ENCODE results near the gene RNF146.
"Not testable (repeated sequence)": the region's sequence is repeated elsewhere in the genome, so short reads cannot be mapped to it uniquely, and the experiment has no call there.

The RNF146 gene

GRCh38 chr6:127299522-127300240 lies 33.0 kb downstream of the RNF146 start:
- DNase-seq (ENCODE audit: insufficient read length, low spot score): no peak
- FAIRE-seq: no peak
- no peak for TF ChIP-seq POLR2A (IDR thresholded peaks at IDR 0.05; ENCODE audit: low read depth, low read length)

GRCh38 chr6:127300411-127300810 lies 33.7 kb downstream of the RNF146 start:
- DNase-seq (ENCODE audit: insufficient read length, low spot score) (peak; percentile 1), FAIRE-seq (peak; percentile 70)

DNA sequence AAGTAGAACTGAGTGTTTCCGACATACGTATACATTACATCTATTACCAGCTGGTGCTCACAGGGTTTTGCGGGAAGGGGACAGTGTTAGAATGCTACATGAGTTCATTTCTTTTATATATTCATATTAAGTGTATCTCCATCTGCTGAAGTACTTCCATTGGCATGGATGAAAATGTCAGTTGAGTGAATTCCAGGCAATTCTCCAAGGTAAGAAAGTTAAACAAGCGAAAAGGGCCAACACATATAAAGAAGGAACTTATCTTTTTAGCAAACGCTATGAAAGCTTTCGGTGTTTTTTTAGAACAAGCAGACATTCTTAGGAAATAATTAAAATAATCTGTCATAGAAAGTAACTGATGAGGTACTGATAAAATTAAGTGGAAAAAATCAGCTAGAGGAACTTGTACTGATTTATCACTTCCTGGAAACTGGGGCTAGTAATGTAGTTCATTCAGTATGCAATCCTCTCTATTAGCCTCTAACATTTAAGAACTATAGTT lies 34.6 kb downstream of the RNF146 start:
- DNase-seq (ENCODE audit: insufficient read length, low spot score) (no peak), FAIRE-seq (no peak)
- no peak for TF ChIP-seq POLR2A (IDR thresholded peaks at IDR 0.05; ENCODE audit: low read depth, low read length)

More at GRCh38 chr6:127300411-127300810, 33.7 kb downstream of the RNF146 start:
- no peak for TF ChIP-seq POLR2A (IDR thresholded peaks at IDR 0.05; ENCODE audit: low read depth, low read length)

GRCh38 chr6:127302728-127303660 lies 36.3 kb downstream of the RNF146 start:
- no peak for TF ChIP-seq POLR2A (IDR thresholded peaks at IDR 0.05; ENCODE audit: low read depth, low read length)
- FAIRE-seq (no peak), DNase-seq (ENCODE audit: insufficient read length, low spot score) (peak; percentile 1)

DNA sequence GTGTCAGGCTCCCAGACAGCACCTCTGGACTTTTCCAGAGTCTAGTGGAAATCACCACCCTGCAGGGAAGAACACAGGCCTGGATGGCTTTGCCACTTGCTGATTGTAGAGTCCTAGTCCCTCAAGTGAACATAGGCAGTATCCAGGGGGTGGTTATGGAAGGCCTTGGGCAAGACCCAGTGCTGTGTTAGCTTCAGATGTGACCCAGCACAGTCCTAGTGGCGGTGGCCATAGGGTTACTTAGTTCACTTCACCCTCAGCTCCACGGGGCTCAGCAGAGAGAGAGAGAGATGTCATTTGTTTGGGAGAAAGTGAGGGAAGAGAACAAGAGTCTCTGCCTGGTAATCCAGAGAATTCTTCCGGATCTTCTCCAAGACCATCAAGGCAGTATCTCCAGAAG lies 37.3 kb downstream of the RNF146 start:
- no peak for FAIRE-seq
- no peak for TF ChIP-seq POLR2A (IDR thresholded peaks at IDR 0.05; ENCODE audit: low read depth, low read length)

GRCh38 chr6:127305741-127306140 lies 39.1 kb downstream of the RNF146 start:
- no peak for FAIRE-seq

More for the DNA sequence above, 37.3 kb downstream of the RNF146 start:
- no peak for DNase-seq (ENCODE audit: insufficient read length, low spot score)

DNA sequence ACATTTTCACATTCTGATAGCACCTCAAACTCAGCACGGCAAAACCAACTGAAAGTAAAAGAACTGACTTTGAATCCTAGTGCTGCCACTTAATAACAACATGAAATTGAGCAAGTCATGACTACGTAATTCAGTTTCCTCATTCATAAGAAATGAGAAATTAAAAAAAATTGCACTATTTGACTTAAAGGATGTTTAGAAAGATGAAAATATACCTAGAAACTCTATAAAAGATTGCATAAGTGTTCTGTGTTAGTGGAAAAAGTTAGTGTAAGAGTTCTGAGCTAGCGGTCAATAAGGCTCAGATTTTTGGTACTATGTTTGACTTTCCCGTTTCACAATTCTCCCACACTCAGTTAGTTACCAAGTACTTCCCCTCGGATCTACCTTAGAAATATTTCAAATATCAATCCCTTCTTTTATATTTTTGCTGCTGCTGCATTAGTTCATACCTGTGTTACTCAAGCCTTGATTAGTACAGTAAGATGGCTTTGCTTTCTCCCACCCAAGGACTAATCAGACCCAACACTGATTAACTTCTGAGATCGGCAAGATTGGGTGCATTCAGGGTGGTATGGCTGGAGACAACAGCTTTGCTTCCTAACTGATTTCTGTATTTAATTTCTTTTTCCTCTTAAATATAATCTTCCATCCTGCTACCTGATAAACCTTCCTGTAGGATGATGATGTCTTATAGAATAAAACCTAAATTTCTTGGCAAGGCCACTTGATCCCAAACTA lies 50.9 kb downstream of the RNF146 start:
- FAIRE-seq (no peak), DNase-seq (ENCODE audit: insufficient read length, low spot score) (no peak)
- no peak for TF ChIP-seq POLR2A (IDR thresholded peaks at IDR 0.05; ENCODE audit: low read depth, low read length)

More at GRCh38 chr6:127305741-127306140, 39.1 kb downstream of the RNF146 start:
- no peak for DNase-seq (ENCODE audit: insufficient read length, low spot score)
- TF ChIP-seq POLR2A (IDR thresholded peaks at IDR 0.05; ENCODE audit: low read depth, low read length): no peak

DNA sequence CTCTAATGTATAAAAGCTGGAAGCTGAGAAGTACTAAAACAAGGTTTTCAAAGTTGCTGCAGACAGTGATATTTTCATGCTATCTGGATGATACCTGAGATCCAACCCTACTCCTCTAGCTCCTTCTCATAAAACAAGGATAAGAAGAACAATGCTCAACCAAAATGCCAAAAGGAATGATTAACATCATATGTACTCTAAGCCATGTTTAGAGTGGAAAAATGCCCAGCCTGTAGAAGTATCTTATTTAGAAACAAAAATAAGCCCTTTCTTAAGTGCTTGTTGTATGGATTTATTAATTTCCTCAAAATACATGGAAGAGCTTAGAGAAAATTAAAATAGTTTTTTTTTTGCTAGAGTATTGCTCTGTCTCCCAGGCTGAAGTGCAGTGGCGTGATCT lies 53.0 kb downstream of the RNF146 start:
- DNase-seq (ENCODE audit: insufficient read length, low spot score) (no peak), FAIRE-seq (no peak)
- TF ChIP-seq POLR2A (IDR thresholded peaks at IDR 0.05; ENCODE audit: low read depth, low read length): no peak

GRCh38 chr6:127328043-127328609 lies 61.5 kb downstream of the RNF146 start:
- no peak for FAIRE-seq

DNA sequence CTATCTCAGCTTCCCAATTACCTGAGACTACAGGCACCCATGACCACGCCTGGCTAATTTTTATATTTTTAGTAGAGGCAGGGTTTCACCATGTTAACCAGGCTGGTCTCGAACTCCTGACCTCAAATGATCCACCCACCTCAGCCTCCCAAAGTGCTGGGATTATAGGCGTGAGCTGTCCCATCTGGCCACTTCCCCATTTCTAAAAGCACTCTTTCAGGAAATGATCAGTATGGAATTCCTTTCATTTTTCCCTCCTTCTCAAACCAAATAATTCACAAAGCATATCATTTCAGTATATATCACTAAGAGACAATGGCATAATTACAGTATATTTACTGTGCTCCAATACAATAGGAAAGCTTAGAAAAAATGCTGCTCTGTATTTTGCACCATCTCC lies 64.6 kb downstream of the RNF146 start:
- DNase-seq (ENCODE audit: insufficient read length, low spot score); FAIRE-seq: not testable (repeated sequence)

More at GRCh38 chr6:127328043-127328609, 61.5 kb downstream of the RNF146 start:
- no peak for TF ChIP-seq POLR2A (IDR thresholded peaks at IDR 0.05; ENCODE audit: low read depth, low read length)
- DNase-seq (ENCODE audit: insufficient read length, low spot score): no peak

DNA sequence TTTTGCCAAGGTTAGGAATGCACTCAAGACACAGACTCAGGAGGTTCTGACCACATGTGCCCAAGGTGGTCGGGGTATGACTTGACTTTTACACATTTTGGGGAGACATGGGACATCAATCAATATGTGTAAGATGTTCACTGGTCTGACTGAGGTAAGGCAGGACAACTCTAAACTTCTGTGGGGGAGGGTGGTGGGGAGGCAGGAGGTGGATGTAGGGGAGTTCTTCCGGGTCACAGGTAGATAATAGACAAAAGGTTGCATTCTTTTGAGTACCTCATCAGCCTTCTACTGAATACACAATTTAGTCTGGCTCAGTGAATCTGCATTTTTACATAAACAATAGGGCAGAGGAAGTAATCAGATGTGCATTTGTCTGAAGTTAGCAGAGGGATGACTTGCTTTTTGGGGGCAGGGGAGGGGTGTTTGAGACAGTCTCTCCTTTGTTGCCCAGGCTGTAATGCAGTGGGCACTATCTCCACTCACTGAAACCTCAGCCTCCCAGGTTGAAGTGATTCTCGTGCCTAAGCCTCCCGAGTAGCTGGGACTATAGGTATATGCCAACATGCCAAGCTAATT lies 65.8 kb downstream of the RNF146 start:
- DNase-seq (ENCODE audit: insufficient read length, low spot score): no peak
- FAIRE-seq: no peak
- no peak for TF ChIP-seq POLR2A (IDR thresholded peaks at IDR 0.05; ENCODE audit: low read depth, low read length)

Measured in H54 (cell line).